NCI-H2081 treated with DMSO at 0.1 percent for 48 hours (cell line): ENCODE measurements around the gene SAMD4A.

ENCODE experiments used
- DNase-seq: peaks from one replicate; lab custom pipeline; 2025; lab: John Stamatoyannopoulos, UW

Gene SAMD4A

DNA sequence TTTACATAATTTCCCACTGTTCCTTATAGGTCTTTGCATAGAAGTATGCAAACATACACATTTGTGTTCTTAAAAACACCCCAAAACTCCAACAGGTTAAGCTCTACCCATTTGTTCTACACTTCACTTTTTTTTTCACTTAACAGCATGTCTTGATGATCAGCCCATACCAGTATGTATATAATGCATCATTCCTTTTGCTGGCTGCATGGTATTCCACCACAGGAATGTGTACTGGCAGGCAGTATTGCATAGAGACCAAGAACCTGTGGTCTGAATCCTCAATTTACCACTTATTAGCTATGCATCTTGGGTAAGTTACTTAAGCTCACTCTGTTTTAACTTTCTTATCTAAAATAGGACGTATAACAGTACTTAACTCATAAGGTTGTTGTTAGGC, 65.5 kb downstream of the SAMD4A start:
- no peak for DNase-seq

DNA sequence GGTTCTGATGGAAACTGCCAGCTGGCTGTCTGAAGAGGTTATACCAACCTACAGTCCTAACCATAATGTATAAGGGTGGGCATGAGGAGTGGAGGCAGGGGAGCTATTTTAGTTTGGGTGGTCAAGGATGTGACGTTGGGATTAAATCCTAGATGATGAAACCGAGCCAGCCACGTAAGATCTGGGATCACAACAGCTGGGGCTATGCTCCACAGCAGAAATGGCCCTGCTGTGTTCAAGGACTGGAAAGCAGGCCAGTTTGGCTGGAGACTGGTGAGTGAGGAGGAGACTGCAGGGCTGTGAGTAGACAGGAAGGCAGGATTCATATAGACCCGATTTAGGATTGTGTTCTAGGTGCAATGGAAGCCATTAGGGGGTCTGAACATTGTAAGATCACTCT, 66.1 kb downstream of the SAMD4A start:
- DNase-seq: no peak

DNA sequence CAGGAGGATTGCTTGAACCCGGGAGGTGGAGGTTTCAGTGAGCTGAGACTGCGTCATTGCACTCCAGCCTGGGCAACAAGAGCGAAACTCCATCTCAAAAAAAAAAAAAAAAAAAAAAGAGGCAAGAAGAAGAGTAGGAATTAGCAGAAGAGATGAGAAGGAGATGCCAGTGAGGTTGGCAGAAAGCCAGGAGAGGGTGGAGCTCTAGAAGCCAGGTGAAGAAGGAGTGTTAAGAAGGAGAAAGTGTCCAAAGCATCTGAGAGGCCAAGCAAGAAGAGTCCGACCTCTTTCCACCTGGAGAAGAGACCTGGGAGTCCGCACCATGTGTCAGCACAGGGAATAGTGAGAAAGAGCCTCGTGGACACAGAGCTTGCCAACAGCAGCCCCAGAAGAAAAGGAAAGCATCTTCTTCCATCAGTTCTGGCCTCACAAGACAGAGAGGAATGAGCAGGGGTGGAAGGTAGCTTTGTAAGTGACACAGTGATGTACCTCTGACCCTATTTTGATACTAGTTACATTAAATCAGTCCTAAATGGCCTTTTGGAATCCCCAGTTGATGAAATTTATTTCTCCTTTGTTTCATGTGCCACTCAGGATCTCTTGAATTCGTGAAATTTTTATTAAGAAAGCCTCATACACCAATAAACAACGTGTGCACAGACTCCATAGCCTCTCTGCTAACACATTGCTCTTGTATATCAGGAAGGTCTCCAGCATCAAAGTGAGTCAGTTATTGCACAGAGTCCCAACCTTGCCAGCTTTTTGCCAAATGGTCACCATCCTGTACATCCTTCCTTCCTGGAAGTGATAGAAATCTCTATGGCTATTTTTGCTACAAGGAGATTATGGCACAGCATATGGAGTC, 70.6 kb downstream of the SAMD4A start:
- no peak for DNase-seq

DNA sequence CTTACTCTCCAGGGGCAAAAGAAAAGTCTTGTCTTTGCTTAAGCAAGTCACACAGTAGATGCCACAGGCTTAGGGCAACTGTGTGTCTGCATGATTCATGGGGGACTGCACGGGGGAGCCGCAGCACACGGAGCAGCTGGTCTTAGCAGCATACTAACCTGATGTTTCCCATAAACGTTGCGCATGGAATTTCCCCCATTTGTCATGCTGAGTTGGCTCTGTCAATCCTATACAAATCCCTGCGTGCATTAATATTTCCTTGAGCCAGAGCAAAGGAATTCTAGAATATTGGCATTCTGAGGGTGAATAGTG, 71.2 kb downstream of the SAMD4A start:
- DNase-seq: no peak

DNA sequence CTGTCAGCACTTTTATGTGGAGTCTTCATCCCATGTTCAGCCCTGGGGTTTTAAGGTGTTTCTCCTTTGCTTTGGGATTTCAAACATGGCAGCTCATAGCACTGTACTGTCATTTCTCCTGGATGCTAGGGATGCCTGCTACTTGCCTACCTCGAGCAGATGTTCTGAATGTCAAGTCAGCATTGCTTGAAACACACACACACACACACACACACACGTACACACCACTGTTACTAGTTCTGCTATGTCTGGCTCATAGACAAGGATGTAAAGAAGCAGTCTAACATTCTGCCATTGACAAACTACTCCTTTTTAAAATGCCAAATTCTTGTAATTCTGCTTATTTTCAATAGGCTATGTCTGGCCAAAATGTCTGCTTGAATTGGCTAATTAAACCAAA, 72.7 kb downstream of the SAMD4A start:
- DNase-seq: no peak

DNA sequence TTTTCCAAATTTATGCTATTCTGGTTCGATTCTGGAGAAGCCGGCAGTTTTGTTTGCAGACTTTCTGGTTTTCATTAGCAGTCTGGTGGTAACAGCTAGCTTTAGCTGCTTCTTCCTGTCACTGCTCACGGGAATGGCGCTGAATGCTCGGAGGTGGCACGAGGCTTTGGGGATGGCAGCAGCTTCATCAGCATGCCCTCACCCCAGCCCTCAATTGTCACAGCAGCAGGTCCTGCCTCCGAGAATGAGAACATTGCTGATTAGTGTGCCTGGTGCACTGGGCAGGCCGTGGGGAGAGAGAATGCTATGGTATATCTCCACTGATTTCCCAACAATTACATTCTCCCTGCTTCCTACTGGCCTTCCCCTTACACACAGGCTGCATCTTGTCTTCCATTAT, 73.6 kb downstream of the SAMD4A start:
- DNase-seq: no peak

DNA sequence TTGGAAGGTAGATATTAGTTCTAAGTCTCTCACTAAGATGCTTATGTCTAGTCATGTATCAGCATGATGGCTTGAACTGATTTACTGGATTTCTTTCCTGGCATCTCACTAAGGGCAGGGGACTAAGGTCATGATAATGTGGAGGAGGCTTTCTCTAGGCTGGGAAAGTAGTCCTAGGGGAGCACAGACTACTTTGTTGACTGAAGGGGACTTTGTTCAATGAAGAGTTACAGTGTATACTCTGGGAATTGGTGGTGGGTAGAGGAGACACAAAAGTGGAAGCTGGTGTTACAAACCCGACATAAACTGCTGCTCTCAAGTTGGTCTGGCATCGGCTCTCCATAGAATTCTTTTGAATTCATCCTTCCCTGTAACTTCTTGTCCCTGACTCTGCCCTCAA, 75.2 kb downstream of the SAMD4A start:
- no peak for DNase-seq

DNA sequence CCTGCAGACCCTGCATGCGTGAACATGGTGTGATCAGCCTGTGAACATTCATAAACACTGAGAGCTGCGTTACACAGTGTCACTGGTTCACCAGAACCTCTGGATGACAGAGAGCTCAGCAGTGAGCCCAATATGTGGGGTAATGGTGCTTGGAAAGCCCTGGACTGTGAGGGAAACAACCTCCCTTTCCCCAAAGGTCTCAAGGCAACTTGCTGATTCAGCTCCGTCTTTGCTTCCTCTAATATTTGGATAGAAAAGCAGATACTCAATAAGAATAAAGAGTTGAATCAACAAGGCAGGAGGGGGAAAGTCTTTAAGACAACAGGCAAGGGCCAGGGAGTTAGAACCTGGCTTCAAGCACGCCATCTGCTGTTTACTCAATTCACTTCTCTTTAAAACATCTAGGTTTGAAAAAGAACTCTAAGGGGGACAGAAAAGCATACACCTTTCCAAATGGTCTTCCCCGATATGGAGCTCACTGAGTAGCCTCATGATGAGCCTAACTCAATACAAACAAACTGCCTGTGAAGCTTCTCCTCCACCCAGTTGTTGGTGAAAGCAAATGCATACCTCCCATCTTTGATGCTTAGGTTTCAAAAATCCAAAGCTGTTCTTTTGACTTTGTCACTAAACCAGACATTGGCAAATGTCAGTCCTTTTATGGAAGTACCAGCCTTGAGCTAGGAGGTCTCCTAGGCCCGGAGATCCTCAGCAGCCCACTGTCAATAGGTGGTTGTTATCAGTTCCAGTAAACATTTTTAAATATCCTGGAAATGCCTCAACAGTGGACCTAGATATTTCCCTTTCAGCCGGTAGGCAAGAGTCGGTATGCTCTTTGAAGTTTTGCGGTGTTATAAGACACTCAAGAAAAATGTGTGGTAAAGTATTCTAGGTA, 76.1 kb downstream of the SAMD4A start:
- no peak for DNase-seq

DNA sequence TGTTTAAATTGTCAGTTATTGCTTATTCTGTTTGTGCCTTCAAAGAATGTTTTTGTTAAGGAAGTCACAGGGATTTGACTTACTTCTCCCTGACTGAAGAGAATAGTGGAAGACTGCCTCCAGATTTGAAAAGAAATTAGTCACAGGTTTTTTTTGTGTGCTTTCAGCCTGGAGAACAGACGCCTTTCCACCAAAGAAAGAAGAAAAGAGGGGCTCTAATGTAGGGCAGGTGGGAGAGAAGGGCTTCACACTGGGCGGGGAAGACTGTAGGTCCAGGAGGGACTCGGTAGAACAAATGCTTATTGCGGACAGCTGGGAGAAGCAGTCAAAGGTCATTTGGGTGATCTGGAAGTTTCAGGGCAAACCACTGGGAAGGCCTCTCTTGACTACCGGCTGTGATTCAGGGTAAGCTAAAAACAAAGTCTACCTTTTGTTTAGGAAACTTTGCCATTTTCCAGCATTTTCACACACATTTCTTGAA, 76.8 kb downstream of the SAMD4A start:
- no peak for DNase-seq

DNA sequence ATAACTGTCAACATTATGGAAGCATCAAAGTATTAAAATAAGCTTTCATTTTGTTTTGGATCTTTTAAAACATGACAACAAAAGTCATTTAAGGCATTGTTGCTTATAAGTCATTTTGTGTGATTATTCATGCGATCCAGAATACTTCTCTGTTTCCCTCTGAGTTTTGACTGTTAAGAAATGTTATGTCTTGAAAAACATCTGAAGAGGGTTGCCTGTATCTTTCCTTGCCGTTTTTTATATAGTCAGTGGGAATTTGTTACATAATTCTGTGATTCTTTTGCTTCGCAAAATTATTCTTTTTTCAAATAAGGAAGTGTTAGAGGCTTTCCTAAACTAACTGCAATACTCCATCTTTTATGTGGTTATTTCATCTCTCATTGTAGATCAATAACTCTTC, 78.7 kb downstream of the SAMD4A start:
- DNase-seq: no peak

DNA sequence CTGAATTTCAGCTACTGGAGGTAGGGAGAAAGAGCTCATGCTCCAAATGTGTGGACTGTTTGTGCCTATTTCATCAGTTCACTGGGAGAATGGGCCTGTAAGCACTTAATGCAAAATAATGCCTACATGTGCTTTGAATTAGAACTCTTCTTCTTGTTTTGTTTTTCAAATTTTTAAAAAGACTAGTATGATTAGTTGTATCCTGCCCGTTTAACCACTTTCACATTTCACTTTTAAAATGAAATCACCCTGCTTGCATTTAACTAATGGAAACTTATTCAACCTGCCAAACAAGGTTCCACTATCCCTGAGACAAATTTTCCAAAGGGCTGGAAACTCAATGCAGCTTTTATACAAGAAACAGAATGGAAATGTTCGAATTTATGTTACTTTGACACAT, 79.7 kb downstream of the SAMD4A start:
- no peak for DNase-seq

DNA sequence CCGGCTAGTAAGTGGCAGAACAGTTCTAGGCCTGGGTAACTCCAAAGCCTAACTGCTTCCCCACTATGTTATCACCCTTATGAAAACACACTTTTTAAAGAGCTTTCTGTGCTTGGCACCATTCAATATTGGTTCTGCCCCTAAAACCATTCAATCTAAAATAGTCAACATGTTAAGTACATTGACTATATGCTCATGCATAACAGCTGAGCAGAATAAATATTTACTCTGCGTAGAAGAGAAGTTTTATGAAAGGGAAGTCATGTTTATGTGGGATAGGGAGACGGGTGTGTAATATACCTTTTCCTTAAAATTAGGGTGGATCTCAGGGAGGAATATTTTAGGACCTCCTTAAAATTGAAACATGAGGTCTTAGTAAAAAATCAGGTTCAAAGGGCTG, 80.5 kb downstream of the SAMD4A start:
- DNase-seq: no peak

DNA sequence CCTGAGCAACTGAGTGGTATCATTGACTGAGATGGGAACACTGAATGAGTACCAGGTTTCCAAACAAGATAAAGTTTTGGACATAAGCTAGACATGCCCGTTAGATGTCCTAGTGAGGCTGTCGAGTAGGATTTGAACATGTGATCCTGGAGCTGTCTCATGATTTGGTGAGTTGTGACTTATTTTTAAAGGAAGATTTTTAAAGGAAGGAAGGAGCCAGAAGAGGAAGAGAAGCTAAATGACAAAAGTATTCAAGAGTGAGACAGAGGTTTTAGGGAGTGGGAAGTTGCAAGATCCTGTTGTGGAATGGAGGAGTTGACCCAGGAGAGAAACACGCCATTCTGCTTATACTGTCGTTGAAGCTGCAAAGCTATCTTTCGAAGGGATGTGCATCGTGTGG, 82.1 kb downstream of the SAMD4A start:
- DNase-seq: no peak

DNA sequence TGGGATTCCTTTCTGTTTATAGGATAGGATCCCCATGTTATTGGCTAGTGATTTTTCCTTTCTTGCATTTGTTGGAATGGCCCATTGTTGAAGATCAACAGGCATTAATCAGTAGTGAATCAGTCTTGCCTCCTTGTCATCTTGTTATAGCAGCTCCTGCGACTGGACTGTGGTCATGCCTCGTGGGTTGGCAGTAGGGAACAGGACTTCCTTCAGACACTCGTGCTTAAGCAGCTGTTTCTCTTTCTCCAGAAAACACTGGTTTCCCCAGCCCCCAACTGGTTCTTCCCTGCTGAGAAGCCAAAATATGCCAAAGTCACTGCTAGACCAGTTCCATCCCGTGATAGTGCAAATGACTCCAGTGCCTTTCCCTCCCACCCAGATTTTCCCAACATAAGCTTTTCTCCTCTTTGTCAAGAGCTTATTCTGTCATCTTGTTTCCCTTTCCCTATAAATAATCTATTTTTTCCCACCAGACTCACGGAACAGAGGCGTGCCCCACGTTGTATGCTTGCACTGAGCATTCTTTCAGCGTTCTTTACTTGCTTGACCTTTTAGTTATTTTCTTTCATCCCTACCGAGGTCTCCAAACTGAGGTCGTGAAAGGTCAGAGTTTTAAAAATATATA, 83.5 kb downstream of the SAMD4A start:
- DNase-seq: no peak

DNA sequence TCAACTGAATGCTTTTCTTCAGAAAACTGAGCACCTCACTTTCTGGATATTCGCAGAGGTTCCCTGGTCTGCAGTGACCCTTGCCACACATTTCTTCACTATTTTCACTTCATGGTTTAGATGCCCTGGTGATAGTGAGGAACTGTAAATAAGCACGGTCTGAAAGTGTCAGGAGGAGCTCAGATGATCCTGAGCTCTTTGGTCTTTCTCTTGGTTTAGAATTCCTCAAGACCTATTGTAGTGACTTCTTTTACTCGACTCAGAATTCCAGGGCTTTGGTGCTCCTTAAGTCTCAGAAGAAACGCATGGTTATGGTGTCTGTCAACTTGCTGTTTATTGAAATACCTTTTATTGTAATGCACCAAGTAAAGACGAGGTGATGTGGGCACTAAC, 84.0 kb downstream of the SAMD4A start:
- no peak for DNase-seq

DNA sequence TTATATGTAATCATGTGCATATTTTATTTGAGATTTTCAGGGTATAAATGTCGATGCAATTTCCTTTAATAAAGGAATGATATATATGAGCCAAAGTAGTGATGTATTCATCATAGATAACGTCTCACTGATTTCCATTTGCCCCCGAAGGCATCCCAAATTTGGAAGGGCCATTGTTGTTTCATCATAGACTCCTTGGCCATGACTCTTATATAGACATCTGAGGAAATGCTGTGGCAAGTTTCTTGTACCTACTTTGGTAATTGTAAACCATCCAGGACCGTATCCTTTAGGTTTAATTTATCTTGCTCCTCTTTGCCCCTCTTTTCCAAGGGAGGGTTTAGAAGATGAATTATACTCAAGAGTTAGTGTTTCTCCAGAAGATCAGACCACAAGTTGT, 84.7 kb downstream of the SAMD4A start:
- no peak for DNase-seq

DNA sequence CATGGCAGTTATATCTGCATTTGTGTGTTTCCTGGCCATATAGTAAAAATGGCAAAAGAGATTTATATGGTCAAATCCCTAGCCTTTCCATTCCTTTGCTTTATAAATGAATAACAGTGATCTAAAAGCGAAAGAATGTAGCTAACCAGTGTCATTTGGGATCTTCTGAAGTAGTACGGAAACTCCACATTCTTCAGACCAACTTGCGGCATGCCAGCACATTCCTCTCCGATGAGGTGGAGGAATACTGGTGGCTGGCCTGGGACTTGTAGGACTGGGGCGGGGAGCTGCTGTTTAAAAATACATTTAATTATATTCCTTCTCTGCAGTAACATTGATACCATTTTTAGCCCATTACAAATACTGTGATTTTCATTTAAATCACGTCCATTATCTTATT, 85.3 kb downstream of the SAMD4A start:
- no peak for DNase-seq

DNA sequence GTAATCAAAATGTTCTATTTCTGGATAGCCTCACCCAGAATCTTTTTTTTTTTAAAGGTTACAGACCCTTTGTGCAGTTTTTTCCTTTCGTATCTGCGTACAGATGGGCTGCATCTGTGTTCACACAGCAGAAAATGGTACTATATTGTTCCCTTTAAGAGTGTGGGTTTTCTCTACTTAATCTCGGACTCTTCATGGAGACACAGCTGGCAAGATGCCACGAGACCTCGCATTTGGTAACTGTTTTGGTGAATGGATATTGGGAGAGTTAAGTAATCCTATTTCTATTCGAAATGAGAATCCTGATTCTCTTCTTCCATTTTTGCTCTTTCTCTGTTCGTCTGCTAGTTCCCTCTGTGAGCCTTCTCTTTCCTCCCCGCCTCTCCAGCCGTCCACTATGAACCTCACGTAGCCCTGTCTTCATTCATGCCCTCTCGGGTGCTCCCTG, 85.7 kb downstream of the SAMD4A start:
- no peak for DNase-seq

DNA sequence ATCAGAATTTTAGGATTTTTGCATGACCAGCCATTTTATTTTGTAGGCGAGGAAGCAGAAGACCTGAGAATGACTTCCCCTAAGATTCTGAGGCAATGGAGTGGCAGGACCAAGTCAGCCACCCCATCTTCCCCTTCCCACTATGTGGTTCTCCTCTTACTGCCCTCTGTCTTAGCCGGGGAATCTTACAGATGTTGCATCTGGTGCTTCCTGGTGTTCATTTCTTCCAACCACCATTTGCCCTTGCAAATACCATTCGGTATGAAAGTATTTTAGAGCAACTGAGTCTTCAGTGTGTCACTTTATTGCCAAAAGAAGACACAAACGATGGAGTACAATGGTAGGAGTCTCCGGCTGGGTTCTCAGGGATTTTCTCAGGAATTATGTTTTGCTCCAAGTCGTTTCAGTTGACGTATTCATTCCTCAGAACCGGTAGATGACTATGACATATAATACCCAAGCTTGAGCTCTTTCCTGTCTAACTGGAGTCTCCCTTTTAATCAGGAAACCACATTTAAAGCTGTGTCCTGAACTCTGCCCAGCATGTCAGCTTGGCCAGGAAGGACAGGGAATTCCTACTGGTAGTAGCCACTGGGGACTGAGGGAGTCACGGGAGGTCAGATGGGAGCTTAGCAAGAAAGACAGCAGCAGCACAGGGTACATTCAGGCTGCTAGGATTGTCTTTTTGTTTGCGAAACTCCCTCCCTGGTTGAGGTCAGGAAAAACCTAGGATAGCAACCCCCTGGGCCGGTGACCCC, 87.0 kb downstream of the SAMD4A start:
- no peak for DNase-seq

DNA sequence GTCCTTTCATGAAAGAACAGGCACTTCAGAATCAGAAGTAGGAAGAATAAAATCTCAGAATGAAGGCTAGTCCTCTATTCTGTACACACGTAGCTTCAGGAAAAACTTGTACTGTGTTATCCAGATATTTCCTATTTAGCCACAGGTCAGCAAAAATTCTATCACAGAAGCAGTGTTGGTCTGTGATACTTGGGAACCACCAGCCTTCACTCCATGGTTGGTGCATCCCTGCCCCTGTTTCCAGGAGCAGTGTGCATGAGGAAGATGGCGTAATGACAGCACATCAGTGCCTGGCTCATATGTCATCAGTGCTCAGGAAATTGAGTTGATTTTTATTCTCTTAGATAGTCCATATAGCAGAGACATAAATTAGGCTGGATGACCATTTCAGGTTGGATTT, 87.7 kb downstream of the SAMD4A start:
- no peak for DNase-seq

DNA sequence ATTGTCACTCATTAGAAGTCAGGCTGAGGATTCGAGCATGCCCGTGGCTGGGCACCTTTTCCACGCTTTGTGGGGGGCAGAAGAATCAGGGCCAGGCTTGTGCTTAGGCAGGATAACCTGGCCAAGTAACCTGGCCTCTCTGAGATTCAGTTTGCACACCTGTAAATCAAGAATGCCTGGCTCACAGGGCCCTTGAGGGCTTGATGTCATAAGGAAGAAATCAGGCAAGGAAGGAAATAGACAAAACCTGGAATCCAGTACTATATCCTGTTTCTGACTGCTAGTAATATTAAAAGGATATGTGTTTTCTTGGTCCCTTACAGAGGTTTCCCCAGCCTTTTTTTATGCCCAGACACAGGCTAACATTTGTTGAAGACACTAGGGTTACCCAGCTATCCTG, 91.9 kb downstream of the SAMD4A start:
- no peak for DNase-seq

DNA sequence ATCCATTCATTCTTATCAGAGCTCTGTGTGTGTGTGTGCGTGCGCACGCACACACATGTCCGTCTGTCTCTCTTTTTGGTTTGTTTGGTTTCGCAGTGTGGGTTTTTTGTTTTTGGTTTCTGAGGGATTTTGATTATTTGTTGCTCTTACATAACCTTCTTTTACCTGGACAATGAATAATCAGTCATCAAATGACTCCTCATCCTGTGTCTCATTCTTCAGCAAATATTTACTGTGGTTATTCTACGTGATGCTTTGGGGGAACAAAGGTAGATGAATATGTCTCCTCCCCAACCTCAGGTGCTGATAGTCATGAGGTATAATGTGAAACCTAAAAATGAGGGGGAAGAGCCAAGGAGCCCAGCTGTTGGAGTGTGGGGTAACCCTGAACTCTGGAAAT, 92.4 kb downstream of the SAMD4A start:
- no peak for DNase-seq
